Fibroblast of lung (primary cell): Measurements from ENCODE around the gene SFI1.

Experiments used
- CTCF ChIP-seq, 2 donors: IDR thresholded peaks in 1 of 2; conservative IDR thresholded peaks in 1 of 2; 1 replicate in 1 of 2; 2 replicates in 1 of 2; pipeline ENCODE4 v1.5.1; 2011 to 2012; ENCODE audit warnings: low read length in 2 of 2, control low read depth in 1 of 2, inconsistent platforms in 1 of 2, low read depth in 1 of 2, mild to moderate bottlenecking in 1 of 2
- EZH2 ChIP-seq: IDR thresholded peaks from 2 replicates; pipeline ENCODE4 v1.5.1; 2012; ENCODE audit warnings: low read length, control low read depth, mild to moderate bottlenecking; ENCODE audit errors: missing control alignments

- TF ChIP-seq EZH2 = no peak
- no peak for TF ChIP-seq CTCF (conservative IDR thresholded peaks at IDR 0.05 in 1 of 2, IDR thresholded peaks at IDR 0.05 in 1 of 2; ENCODE audit: low read depth in 1 of 2, low read length in 2 of 2)
Measured at GRCh38 chr22:31652911-31653684, 156.8 kb downstream of the SFI1 start.
